B cell (primary cell): ENCODE measurements around the gene CCDC78.

Experiments
- CTCF ChIP-seq: fragments of 200-600 bp; IDR thresholded peaks from one replicate; pipeline ENCODE4 v1.8.0; 2022; ENCODE audit warnings: antibody characterized with exemption, mild to moderate bottlenecking
- EZH2 ChIP-seq: IDR thresholded peaks from 2 replicates; pipeline ENCODE4 v1.6.1; 2012; ENCODE audit warnings: borderline replicate concordance, low read depth, mild to moderate bottlenecking, moderate library complexity, low read length; ENCODE audit not compliant: insufficient read depth, poor library complexity, severe bottlenecking

GRCh38 chr16:760545-761343 lies 34.5 kb upstream of the CCDC78 start, which contains the start of gene MSLN:
- TF ChIP-seq CTCF (no peak), EZH2 (no peak)
